T-helper 17 cell (primary cell): ENCODE results near the gene MAP3K15. TPM values are rescaled to one million over a fixed set of nuclear protein-coding genes. Genes with fewer than 3 reads are reported as not detected.
A peak's percentile ranks its signal among the peaks of the same experiment; 100 is the strongest.

Source experiments
- ATAC-seq: fragments of 150-1000 bp; cut with Tn5 transposase; 2 replicates; pipeline ENCODE4 v1.10.0; 2021; ENCODE audit warnings: mild to moderate bottlenecking, moderate library complexity
- DNase-seq, 3 donors: peaks; one replicate each; pipeline versions ENCODE4 v3.0.0 to v3.0.0-alpha.2; 2020 to 2021
- H3K9me3 ChIP-seq: one replicate; pipeline ENCODE4 v1.7.0; 2013; ENCODE audit warnings: low read length, mild to moderate bottlenecking; ENCODE audit not compliant: control insufficient read depth, poor library complexity, severe bottlenecking
- H3K27ac Mint-ChIP-seq: one replicate; pipeline ENCODE4 v1.8.0; 2022; ENCODE audit warnings: mild to moderate bottlenecking, moderate library complexity, mixed read lengths
- H3K27me3 Mint-ChIP-seq: one replicate; pipeline ENCODE4 v1.8.0; 2022; ENCODE audit warnings: mixed read lengths
- H3K36me3 Mint-ChIP-seq: one replicate; pipeline ENCODE4 v1.8.0; 2022; ENCODE audit warnings: low read depth, mixed read lengths
- H3K4me1 Mint-ChIP-seq: one replicate; pipeline ENCODE4 v1.8.0; 2022; ENCODE audit warnings: mild to moderate bottlenecking, mixed read lengths
- H3K4me3 Mint-ChIP-seq: one replicate; pipeline ENCODE4 v1.8.0; 2022; ENCODE audit warnings: mild to moderate bottlenecking, moderate library complexity, mixed read lengths
- total RNA-seq, 4 donors: library from RNA in 2 of 4; stranded (reverse) in 2 of 4; gene quantifications; one replicate each; pipeline ENCODE4 v1.2.3 and lab custom pipeline; 2022 to 2026

MAP3K15 gene, protein sequence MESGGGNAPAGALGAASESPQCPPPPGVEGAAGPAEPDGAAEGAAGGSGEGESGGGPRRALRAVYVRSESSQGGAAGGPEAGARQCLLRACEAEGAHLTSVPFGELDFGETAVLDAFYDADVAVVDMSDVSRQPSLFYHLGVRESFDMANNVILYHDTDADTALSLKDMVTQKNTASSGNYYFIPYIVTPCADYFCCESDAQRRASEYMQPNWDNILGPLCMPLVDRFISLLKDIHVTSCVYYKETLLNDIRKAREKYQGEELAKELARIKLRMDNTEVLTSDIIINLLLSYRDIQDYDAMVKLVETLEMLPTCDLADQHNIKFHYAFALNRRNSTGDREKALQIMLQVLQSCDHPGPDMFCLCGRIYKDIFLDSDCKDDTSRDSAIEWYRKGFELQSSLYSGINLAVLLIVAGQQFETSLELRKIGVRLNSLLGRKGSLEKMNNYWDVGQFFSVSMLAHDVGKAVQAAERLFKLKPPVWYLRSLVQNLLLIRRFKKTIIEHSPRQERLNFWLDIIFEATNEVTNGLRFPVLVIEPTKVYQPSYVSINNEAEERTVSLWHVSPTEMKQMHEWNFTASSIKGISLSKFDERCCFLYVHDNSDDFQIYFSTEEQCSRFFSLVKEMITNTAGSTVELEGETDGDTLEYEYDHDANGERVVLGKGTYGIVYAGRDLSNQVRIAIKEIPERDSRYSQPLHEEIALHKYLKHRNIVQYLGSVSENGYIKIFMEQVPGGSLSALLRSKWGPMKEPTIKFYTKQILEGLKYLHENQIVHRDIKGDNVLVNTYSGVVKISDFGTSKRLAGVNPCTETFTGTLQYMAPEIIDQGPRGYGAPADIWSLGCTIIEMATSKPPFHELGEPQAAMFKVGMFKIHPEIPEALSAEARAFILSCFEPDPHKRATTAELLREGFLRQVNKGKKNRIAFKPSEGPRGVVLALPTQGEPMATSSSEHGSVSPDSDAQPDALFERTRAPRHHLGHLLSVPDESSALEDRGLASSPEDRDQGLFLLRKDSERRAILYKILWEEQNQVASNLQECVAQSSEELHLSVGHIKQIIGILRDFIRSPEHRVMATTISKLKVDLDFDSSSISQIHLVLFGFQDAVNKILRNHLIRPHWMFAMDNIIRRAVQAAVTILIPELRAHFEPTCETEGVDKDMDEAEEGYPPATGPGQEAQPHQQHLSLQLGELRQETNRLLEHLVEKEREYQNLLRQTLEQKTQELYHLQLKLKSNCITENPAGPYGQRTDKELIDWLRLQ (N-terminal part only)
- under 1 TPM in 1 of 2 donors, not detected in 1; 0.16 TPM for total RNA-seq
- 0.23 to 0.58 reads per million in 2 donors for total RNA-seq (lab: John Stamatoyannopoulos, UW)

DNA sequence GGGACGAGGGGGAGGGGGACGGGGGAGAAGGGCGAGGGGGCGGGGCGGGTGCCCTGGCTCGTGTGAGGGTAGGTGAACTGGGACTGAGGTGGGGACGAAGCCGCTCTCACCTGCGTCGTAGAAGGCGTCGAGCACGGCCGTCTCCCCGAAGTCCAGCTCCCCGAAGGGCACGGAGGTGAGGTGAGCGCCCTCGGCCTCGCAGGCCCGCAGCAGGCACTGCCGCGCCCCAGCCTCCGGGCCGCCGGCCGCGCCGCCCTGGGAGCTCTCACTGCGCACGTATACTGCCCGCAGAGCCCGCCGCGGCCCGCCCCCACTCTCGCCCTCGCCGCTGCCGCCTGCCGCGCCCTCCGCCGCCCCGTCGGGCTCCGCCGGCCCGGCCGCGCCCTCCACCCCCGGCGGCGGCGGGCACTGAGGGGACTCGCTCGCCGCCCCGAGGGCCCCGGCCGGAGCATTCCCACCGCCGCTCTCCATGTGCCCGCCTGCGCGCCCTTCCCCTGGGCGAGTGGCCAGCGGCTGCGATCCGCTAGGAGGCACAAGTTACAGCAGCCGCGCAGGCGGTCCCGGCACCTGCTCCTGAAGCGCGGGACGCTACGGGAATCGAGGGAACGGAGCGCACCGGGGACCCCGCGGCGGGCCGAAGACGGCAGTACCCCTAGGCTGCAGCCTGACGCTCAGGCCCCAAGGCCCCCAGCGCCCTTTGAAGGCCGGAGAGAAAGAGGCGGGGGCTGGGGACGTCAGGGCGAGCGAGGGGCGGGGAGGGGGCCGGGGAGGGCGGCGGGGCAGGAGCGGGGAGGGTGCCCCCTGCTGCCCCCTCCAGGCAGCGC is at the start of gene MAP3K15:
TSS of gene MAP3K15 (minus strand) at position 718 of the 824 bp plus-strand sequence. CDS start at position 471, 247 bp downstream.
- Mint-ChIP-seq H3K27me3 (peaks cover 5% of the 10 kb centered on the region), H3K4me3 (peak within 1 kb of the TSS; percentile 82), H3K4me1 (no peaks in the 10 kb centered on the region), H3K27ac (no peak within 1 kb of the TSS), H3K36me3 (no peaks in the 10 kb centered on the region)
- ATAC-seq (peak; percentile 53), DNase-seq (no peak)
- no peaks in the 10 kb centered on the region for H3K9me3 ChIP-seq

DNA sequence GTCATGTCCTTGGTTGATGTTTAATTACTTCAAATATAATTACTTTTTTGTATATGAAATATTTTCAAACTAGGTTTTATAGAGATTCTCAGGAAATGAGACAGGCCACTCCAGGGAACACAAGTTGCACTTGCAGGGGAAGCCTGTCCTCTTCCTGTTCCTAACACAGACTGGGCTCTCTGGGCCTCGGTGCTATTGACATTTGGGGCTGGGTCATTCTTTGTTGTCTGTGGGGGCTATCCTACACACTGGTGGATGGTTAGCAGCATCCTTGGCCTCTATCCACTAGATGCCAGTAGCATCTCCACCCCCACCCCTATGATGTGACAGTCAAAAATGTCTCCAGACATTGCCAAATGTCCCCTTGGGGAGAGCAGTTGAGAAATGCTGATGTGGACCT is 49.3 kb upstream of the MAP3K15 start:
- H3K9me3 ChIP-seq: no peaks in the 10 kb centered on the region
- no peak for DNase-seq
- Mint-ChIP-seq H3K27me3 (no peaks in the 10 kb centered on the region), H3K4me3 (no peak overlapping the region), H3K4me1 (peaks cover 10% of the 10 kb centered on the region), H3K36me3 (peaks cover 5% of the 10 kb centered on the region), H3K27ac (no peak overlapping the region)
- no peak for ATAC-seq

DNA sequence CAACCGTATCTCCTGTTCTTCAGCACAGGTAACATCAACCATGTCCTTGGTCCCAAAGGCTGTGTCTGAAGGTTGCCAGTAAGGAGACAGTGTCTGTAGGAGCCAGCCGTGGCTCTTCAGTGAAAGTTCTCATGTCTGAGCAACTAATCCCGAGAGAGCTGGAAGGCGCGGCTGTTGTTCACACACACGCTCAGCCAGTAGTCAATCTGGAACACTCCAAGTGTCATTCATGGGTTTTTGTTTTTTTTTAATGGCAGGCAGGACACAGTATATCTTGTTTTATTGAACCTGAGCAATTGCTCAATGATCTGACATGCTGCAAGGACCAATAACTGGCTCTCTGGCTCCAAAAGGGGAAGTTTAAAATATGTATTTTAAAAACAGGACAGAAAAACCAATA is 48.4 kb upstream of the MAP3K15 start:
- H3K4me3 Mint-ChIP-seq: no peak overlapping the region
- peaks cover 10% of the 10 kb centered on the region for H3K4me1 Mint-ChIP-seq
- H3K27me3 Mint-ChIP-seq: no peaks in the 10 kb centered on the region
- no peak overlapping the region for H3K27ac Mint-ChIP-seq
- no peak for ATAC-seq
- peaks cover 5% of the 10 kb centered on the region for H3K36me3 Mint-ChIP-seq
- no peak for DNase-seq
- no peaks in the 10 kb centered on the region for H3K9me3 ChIP-seq

DNA sequence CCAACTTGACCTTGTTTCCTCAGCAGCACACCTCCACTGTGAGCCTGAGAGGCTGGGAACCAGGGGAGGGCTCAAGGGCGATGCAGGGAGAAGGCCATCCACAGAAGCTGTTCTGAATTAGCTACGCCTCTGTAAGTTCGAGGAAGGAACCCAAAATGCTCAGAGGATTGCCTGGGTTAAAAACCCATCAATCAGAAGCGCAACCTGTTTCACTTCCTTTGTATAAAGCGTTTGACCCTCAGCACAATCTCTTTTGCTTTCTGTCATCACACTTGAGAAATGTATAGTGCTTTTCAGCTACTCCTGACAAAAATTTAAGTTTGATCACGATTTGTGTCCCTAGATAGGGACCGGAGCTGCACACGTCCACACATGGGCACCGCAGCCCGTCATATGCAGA is 48.0 kb upstream of the MAP3K15 start:
- Mint-ChIP-seq H3K36me3 (peaks cover 5% of the 10 kb centered on the region), H3K4me3 (no peak overlapping the region), H3K27ac (peak overlapping the region; percentile 49), H3K27me3 (no peaks in the 10 kb centered on the region), H3K4me1 (peaks cover 10% of the 10 kb centered on the region)
- DNase-seq: no peak
- ATAC-seq: no peak
- no peaks in the 10 kb centered on the region for H3K9me3 ChIP-seq

DNA sequence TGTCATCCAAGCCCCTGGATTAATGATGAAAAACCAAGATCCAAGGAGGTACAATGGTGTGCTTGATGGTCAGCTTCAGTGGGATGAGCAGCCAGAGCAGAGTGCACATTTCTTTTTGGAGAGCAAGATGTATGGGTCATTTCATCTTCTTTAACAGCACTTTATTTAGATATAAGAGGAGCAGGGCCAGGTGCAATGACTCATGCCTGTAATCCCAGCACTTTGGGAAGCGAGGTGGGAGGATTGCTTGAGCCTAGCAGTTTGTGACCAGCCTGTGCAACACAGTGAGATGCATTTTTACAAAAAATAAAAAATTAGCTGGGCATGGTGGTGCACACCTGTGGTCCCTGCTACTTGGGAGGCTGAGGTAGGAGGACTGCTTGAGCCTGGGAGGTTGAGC is 45.3 kb upstream of the MAP3K15 start:
- Mint-ChIP-seq H3K36me3 (peaks cover 3% of the 10 kb centered on the region), H3K27me3 (no peaks in the 10 kb centered on the region), H3K27ac (no peak overlapping the region), H3K4me3 (no peak overlapping the region), H3K4me1 (peaks cover 21% of the 10 kb centered on the region)
- DNase-seq: no peak
- H3K9me3 ChIP-seq: no peaks in the 10 kb centered on the region
- no peak for ATAC-seq

DNA sequence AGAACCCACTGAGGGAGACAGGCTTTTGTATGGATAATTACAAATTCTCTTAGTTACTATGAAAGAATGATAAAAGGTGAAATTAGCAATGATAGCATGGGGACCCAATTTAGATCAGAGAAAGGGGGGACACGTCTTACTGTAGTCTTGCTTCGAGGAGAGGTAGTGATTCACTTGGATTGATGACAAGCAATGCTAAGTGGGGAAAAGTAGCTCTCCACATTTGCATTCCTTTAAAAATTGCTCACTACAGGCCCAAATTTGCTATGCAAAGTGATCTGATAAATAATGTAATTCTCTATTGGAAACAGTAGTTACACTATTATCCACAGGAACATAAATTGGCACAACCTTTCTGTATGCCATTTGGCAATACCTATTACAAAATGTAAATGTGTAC is 42.5 kb upstream of the MAP3K15 start:
- Mint-ChIP-seq H3K27me3 (no peaks in the 10 kb centered on the region), H3K4me1 (peaks cover 19% of the 10 kb centered on the region), H3K4me3 (no peak overlapping the region), H3K27ac (peak overlapping the region; percentile 63), H3K36me3 (no peaks in the 10 kb centered on the region)
- no peaks in the 10 kb centered on the region for H3K9me3 ChIP-seq
- DNase-seq (no peak), ATAC-seq (no peak)

DNA sequence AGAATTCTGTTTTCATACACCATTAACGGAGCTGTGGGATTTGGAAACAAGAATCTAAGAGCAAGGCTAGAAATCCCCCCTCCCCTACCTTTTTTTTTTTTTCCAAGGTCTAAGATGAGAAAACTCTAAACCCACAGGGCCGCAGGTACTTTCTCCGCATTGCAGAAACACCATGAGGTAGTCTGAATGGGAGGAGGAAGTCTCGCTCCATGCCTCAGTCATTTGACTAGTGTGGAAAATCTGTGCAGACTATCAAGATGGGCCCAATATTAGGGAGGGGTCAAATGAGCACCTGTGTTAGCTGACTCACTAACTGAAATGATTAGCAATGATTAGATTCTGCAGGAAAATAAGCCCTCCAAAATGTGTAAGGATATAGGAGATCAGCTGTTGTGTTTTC is 40.9 kb upstream of the MAP3K15 start:
- DNase-seq (no peak), ATAC-seq (no peak)
- peaks cover 2% of the 10 kb centered on the region for H3K36me3 Mint-ChIP-seq
- no peaks in the 10 kb centered on the region for H3K27me3 Mint-ChIP-seq
- peaks cover 24% of the 10 kb centered on the region for H3K4me1 Mint-ChIP-seq
- peak overlapping the region; percentile 89 for H3K27ac Mint-ChIP-seq
- H3K4me3 Mint-ChIP-seq: no peak overlapping the region
- no peaks in the 10 kb centered on the region for H3K9me3 ChIP-seq

DNA sequence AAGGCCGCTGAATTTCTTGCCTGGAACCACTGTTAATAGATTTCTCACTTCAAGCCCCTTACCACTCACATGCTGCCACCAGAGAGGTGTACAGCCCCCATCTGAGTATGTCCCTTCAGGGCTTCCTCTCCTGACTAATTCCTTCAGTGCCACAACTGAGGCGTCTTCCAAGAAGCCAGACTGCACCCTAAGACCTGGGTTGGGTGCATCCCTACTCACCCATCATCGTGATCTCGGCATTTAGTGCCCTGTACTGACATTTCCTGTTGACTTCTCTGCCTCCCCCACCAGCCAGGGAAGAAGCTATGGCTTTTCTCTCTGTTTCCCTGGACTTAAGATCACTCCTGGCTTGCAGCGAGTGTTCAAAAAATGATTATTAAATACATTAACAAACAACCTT is 40.4 kb upstream of the MAP3K15 start:
- no peak for DNase-seq
- no peaks in the 10 kb centered on the region for H3K9me3 ChIP-seq
- no peak for ATAC-seq
- Mint-ChIP-seq H3K4me3 (no peak overlapping the region), H3K4me1 (peaks cover 24% of the 10 kb centered on the region), H3K27ac (peak overlapping the region; percentile 89), H3K27me3 (no peaks in the 10 kb centered on the region), H3K36me3 (peaks cover 2% of the 10 kb centered on the region)

DNA sequence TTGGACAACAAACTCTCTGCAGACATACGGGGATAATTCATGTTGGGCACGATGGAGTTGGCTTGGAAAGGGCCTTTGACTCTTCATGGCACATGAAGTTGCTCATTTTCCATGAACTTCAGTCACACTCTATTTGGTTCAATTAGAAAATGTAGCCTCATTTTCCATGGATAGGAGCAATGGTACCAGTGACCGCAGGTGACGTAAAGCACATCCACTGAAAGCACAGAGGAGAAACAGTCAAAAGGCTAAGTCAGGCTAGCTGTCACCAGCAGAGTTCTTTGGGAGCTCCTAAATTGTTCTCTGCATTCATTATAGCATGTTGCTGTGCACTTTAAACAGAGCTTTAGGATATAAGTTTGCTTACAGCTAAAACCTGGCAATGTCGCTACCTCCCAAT is 39.9 kb upstream of the MAP3K15 start:
- Mint-ChIP-seq H3K27ac (peak overlapping the region; percentile 89), H3K4me3 (no peak overlapping the region)

DNA sequence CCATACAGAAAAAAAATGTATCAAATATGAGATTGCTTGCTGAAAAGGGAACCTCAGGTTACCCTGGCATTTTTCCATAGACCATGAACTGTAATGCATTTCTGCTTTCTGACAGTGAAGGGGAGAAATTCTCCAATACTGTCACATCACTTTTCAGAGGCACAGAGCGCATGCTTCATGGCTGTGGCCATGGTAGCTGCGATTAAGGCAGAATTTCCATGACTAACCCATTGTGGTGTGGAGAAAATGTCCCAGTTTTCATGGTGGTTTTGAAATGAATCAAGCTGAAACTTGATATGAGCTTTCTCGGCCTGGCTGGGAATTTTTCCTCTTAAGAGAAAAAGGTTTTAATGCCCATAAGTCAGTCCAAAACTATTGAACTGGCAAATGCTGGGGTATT is 39.5 kb upstream of the MAP3K15 start:
- DNase-seq: no peak
- ATAC-seq: no peak

More for the DNA sequence above, 39.9 kb upstream of the MAP3K15 start:
- DNase-seq (no peak), ATAC-seq (no peak)
- H3K4me1 Mint-ChIP-seq: peaks cover 24% of the 10 kb centered on the region
- no peaks in the 10 kb centered on the region for H3K27me3 Mint-ChIP-seq
- peaks cover 2% of the 10 kb centered on the region for H3K36me3 Mint-ChIP-seq
- H3K9me3 ChIP-seq: no peaks in the 10 kb centered on the region

DNA sequence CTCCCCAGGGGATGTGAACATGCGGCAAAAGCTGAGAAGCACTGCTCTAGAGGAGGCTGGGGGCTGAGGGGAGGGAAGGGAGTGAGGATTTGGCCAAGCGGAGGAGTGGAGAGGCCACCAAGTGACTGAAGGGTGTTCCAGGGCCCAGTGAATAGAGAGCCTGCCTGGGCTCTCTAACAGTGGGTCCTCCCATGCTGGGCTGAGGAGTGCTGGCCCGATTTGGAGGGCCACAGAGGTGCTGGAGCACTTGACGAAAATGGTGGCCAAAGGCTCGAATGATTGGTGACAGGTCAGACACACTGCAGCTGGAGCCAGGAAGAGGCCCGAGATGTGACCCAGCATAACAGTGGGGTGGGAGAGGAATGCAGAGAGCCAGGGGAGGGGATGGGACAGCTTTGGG is 37.5 kb upstream of the MAP3K15 start:
- Mint-ChIP-seq H3K4me3 (no peak overlapping the region), H3K4me1 (peaks cover 33% of the 10 kb centered on the region), H3K36me3 (peaks cover 7% of the 10 kb centered on the region), H3K27me3 (no peaks in the 10 kb centered on the region), H3K27ac (no peak overlapping the region)
- no peaks in the 10 kb centered on the region for H3K9me3 ChIP-seq
- no peak for ATAC-seq
- DNase-seq: no peak

More for the DNA sequence above, 39.5 kb upstream of the MAP3K15 start:
- no peak overlapping the region for H3K4me3 Mint-ChIP-seq
- H3K4me1 Mint-ChIP-seq: peaks cover 24% of the 10 kb centered on the region
- H3K27me3 Mint-ChIP-seq: no peaks in the 10 kb centered on the region
- no peaks in the 10 kb centered on the region for H3K9me3 ChIP-seq
- H3K36me3 Mint-ChIP-seq: peaks cover 2% of the 10 kb centered on the region
- peak overlapping the region; percentile 89 for H3K27ac Mint-ChIP-seq

DNA sequence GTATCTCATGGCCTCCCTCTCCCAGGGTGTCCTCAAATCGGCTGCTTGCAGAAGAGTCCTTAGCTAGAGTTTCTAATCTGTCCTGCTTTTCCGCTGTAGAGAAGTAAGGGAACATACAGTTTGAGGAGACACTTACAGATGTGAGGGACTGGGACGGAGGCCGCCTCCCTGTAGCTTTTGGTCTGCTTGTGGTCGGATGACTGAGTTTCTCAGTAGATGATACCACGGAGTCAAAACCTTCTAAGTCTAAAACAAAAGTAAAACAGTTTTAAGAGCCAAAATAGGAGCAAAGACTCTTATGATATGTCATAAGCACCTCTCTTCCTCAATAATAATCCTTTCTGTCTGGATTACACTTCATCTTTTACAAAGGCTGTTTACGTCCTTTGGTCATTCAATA is 34.5 kb upstream of the MAP3K15 start:
- no peaks in the 10 kb centered on the region for H3K9me3 ChIP-seq
- Mint-ChIP-seq H3K27ac (peak overlapping the region; percentile 51), H3K27me3 (no peaks in the 10 kb centered on the region), H3K4me1 (peaks cover 21% of the 10 kb centered on the region), H3K4me3 (peak overlapping the region; percentile 47), H3K36me3 (peaks cover 9% of the 10 kb centered on the region)
- DNase-seq (no peak), ATAC-seq (peak; percentile 47)
